Measurements from ENCODE around the gene RNFT1.
"Not testable (repeated sequence)": the region's sequence is repeated elsewhere in the genome, so short reads cannot be mapped to it uniquely, and the experiment has no call there.

Gene RNFT1

DNA sequence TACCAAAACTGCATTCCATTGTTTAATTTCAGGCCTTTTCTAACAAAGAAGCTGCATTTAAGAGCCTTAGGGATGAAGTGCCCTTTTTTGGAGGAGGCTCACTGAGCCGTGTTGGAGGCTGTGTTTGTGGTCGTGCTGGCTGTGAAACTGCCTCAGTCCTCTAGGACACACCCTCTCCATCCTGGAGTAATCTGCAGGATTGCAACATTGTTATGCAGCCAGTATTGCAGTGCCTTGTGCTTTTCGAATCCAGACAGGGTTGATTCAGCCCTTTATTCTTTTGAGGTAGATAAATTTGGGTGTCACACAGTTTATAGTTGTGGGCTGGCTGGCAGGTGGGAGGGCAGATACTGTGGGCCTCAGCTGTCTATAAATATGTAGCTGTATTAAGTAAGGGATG is 33.8 kb downstream of the RNFT1 start:
- DNase-seq (ENCODE audit: low read depth in 2 of 2) = not testable (repeated sequence)

- DNase-seq (ENCODE audit: low read depth in 2 of 2) = not testable (repeated sequence)
Measured at GRCh38 chr17:59930121-59930520, 34.4 kb downstream of the RNFT1 start.

DNA sequence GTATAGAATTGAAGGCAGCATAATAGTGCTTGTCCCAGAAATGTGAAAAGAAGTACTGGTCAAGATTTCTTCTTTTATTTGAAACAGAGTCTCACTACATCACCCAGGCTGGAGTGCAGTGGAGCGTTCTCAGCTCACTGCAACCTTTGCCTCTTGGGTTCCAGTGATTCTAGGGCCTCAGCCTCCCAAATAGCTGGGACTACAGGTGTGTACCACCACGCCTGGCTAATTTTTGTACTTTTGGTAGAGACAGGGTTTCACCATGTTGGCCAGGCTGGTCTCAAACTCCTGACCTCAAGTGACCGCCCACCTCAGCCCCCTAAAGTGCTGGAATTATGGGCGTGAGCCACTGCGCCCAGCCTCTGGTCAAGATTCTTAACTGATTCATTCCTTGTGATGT is 43.9 kb downstream of the RNFT1 start:
- DNase-seq (ENCODE audit: low read depth in 2 of 2) = not testable (repeated sequence)

GRCh38 chr17:59916446-59916845 is 48.1 kb downstream of the RNFT1 start:
- DNase-seq (ENCODE audit: low read depth in 2 of 2) = no peak

DNA sequence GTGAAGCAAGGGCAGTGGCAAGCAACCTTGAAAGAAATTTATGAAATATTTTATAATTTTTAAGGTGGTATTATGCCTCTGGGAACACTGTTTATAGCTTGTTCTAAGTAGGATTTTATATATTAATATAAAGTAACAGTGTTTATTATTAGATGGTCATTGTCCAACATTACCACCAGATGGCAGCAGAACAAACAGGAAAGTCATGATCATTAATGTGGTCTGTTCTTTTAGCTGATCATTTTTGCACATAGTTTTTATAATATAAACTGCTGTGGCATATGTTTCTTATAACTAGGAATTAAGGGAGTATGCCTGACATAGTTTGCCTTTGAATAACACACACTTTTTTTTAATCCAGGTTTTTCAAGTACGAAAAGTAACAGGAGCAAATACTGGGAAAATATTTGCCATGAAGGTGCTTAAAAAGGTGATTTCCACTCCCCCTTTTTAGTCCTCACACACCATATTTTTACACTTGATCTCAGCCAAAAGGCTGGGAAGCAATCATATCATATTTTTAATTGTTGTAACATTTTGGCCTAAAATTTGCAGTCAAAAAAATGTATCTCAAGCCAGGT is 50.2 kb downstream of the RNFT1 start:
- no peak for DNase-seq (ENCODE audit: low read depth in 2 of 2)

DNA sequence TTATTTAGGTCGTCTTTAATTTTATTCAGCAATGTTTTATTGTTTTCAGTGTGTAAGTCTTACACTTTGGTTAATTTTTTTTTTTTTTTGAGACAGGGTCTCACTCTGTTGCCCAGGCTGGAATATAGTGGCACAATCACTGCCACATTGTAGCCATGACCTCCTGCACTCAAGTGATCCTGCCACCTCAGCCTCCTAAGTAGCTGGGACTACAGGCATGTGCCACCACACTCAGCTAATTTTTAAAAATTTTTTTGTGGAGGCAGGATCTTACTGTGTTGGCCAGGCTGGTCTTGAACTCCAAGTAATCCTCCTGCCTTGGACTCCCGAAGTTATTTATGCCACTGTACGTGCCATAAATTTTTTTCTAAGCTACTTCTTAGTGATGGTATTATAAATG is 57.1 kb downstream of the RNFT1 start:
- DNase-seq (ENCODE audit: low read depth in 2 of 2) = no peak

DNA sequence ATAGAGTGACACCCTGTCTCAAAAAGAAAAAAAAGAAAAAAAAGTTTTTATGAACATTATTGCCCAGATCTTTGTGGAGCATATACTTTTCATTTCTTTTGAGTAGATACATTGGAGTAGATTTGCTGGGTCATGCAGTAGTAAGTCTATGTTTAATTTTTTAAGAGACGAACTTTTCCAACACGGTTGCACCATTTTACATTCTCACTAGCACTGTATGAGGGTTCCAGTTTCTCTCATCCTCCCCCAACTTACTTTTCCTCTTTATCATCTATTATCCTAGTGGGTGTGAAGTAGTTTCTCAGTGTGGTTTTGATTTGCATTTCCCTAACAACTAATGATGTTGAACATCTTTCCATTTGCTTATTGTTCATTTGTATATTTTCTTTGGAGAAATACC is 61.1 kb downstream of the RNFT1 start:
- no peak for DNase-seq (ENCODE audit: low read depth in 2 of 2)
